HG03039 (cell line): Measurements from ENCODE around the gene PLVAP.

ENCODE experiments used
- ATAC-seq: cut with Tn5 transposase; IDR thresholded peaks from one replicate; pipeline ENCODE4 v1.9.1; 2021; ENCODE audit warnings: mild to moderate bottlenecking, moderate library complexity; ENCODE audit not compliant: unreplicated experiment

PLVAP gene

DNA sequence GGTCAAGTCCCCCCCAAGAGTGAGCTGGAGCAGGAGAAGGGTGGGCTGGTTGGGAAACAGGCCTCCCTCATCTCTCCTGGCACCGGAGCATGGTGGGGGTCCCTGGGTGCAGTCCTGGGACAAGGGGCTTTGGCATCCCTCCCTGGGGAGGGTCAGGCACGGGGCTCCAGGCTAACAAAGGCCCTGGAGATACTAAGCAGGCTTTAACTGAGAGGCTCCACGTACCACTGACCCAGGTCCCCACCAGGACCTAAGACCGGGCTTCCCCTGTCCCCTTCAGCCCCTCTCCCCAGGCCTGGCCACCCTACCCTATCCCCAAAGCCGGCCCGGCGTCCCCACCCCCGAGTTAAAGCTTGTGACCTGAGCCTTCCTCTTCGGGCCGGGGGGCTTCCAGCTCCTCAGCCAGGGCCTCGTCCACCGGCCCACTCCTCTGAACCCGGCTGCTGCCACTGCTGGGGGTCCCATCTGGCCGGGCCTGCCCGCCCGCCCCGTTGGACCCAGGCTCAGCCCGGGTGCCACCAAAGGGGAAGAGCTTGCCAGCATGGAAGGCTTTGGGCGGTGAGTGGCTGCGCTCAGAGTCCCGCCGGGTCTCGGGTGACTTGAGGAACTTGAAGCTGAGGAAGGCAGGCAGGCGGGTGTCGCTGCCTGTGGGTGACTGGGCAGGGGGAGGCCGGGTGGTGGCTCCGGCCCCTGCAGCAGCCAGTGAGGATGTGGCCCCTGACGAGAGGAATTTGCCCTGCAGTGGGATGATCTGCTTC lies 52.6 kb downstream of the PLVAP start:
- no peak for ATAC-seq

DNA sequence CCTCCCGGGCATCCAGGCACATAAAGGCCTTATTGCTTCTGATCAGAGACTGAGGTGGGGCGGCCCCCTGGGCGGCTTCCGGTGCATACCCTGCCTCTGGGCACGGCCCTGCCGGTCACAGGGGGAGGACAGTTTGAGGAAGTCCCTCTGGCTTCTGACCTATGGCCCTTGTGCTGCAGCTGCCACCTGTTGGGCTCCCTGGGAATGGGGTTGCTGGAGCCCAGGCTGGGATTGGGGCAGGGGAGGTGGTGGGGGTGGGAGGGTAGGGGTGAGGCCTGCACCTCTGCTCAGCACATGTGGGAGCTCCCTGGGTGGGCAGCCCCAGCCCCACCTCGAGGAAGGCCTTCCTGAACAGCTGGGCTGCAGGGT lies 53.2 kb downstream of the PLVAP start:
- ATAC-seq, result no peak

DNA sequence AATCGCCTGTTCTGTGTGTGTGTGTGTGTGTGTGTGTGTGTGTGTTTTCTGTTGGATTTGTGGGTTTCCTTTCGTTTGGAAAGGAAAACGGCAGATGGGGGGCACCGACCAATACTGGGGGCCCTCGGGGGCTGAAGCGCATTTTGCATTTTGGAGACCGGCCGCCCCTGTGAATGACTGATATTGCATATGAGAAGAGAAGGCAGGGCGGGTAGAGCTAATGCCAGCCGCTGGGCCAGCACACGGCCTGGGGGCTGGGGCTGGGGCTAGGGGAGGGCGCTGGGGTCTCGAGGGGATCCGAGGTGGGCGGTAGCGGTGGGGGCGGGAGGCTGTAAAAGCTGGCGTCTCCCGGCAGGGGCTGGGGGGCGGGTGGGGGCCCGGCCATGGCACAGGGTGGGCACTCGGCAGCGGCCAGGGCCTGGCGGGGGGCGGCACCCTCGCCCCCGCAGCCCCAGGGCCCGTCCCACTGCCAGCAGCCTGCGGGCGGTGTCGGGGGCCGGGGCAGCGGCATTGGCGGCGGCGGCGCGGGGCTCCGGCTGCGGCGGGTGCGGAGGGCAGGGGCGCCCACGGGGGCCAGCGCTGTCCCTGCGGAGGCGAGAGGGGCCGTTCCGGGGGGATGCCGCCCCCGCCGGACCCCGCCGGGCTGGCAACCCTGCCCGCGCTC lies 53.7 kb downstream of the PLVAP start:
- ATAC-seq, result no peak

DNA sequence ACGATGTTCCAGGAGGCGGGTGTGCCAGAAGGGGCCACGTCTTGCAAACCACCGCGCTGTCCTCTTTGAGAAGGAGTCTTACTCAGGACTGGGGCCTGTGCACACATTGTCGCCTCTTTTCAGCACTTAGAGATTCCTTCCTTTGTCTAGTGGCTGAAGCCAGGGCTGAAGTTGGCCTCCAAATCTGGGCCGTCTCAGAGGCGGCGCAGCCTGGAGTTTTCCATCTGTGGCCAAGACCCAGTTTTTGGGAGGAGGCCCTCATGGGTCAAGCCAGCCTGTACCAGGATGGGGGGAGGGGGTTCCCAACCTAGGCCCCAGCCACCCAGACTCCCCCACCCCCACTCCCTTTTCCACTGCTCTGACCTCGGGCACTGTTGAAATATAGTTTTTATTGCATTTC lies 54.3 kb downstream of the PLVAP start:
- ATAC-seq, result no peak

DNA sequence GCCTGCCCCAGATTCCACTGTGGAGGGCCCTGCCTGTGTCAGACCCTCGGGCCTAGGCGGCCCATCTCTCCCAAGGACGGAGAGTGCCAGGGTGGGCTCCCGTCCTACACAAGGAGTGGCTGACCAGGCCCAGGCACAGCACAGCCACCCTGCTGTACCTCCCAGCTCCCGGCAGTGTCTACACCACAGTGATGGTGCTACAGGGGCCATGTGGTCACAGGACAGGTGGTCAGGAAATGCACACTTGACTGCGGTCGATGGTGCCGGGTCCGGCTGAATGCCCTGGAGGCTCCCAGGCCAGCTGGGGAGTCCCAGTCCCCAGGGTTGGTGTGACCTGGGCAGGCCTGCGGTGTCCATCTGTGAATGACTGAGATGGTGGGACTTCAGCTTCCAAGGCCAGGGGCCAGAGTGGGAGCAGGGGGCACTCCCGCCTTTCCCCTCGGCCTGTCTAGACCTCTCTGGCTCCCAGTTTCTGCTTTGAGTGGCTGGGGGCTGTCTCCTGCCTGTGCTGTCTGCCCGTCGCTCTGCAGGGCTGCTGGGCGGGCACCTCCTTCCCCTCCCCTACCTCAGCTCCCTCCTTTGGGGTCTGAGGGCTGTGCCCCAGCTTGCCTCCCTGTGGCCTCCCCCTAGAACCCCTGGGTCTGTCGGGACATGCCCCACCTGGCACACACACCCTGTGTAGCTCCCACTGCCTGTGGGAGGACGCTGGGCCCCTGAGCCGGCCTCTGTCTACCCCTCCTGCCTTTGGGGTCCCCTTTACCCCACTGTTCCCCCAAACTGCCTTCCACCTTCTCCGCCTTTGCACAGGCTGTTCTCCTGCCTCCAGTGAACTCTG lies 55.3 kb downstream of the PLVAP start:
- ATAC-seq, result no peak

GRCh38 chr19:17320435-17320834 lies 56.7 kb downstream of the PLVAP start:
- no peak for ATAC-seq

DNA sequence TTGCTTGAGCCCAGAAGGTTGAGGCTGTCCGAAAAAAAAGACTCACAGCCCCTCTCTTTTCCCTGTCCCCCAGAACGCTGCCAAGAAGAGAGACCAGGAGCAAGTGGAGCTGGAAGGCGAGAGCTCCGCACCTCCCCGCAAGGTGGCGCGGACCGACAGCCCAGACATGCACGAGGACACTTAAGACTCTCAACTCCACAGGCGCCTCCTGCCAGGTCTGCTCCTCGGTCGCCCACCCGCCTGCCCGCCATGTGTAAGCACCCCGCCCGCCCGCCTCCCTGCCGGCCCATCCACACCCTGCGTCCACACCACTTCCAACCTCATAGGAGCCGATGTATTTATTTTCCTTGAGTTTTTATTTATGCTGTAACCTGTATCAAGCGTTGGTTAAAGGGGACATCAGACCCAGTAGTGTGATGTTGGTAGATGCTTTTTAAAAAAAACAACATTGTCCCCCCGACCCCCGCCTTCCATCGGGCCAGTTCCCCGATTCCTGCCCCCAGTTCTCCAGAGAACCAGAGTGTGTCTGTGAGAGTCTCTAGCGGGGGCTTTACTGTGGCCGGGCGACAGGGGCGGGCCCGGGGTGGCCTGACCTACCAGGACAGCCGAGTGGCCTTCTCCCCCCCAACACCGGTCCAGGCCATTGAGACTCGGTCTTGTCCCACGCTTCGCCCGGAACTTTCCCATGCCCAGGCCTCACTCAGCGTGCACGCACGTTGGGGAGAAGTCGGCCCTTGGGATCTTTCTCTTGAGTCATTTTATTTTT lies 57.5 kb downstream of the PLVAP start:
- no peak for ATAC-seq

DNA sequence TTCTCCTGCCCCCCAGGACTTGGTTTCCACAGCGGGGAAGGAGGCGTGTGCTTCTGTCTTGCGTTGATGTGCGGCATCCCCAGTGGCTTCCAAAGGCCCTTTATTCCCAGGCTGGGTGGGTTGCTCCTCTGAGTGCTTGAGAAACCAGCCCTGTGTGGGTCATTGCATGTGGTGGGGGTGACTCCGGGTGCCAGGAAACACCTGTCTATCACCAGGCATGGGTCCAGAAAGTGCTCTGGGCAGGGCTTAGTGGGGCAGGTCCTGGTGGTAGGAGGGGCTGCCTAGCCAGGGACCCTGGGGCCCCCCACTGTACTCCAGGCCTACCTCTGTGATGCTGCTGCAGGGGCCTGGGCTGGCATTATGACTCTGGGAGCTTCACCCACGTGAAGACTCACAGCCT lies 58.2 kb downstream of the PLVAP start:
- no peak for ATAC-seq

DNA sequence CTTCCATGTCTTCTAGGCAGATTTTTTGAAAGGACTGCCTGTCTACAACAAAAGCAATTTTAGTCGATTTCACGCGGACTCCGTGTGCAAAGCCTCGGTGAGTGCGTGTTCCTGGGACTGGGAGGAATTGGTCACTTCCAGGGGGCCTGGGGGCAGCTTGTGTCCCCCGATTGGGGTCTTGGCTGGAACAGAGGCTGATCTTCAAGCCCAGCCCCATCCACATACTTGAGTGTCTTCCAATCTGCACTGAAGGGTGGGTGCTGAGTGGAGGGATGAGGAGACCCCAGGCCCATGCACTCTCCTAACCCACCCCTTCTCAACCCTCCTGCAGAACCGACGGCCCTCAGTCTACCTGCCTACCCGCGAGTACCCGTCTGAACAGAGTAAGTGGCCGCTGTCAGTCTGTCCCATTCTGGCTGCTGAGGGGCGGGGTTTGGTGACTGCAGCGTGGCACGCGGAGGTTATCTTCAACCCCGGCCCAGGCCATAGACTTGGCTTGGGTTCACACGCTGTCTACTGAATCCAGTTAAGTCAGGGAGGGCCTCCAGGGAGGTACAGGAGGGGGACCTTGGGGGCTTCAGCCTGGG lies 63.0 kb downstream of the PLVAP start:
- no peak for ATAC-seq

GRCh38 chr19:17312189-17313113 lies 64.7 kb downstream of the PLVAP start:
- no peak for ATAC-seq

- no peak for ATAC-seq
These were observed 65.5 kb downstream of the PLVAP start for GRCh38 chr19:17311455-17312188.

DNA sequence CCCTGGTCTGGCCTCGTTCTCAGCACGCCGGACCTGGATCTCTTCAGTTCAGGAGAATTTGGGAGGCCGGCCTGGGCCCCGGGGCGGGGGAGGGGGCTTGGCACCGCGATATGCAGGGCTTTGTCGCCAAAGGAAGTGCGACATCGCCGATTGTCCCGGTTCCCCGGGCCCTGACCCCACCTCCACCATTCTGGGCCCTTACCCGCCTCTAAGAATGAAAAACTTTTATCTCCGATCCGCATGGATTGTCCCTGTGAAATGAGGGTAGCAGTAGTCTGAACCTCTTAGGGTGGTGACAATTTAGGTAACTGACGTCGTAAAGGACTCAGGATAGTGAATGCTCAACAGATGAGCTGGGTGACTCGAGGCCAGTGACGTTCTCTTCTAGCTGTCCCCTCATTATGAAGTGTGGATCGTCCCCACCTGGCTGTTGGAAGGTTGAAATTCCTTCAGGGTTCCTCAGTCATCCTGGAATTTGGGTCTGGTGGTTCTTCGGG lies 67.1 kb downstream of the PLVAP start:
- ATAC-seq, result no peak

GRCh38 chr19:17309198-17309964 lies 67.8 kb downstream of the PLVAP start, which contains the start of gene DDA1:
TSS of gene DDA1 (plus strand) at chr19:17309563. CDS start at chr19:17309655, 92 bp downstream.
- peak; percentile 59 for ATAC-seq

GRCh38 chr19:17307876-17308377 lies 69.2 kb downstream of the PLVAP start:
- ATAC-seq, result no peak

DNA sequence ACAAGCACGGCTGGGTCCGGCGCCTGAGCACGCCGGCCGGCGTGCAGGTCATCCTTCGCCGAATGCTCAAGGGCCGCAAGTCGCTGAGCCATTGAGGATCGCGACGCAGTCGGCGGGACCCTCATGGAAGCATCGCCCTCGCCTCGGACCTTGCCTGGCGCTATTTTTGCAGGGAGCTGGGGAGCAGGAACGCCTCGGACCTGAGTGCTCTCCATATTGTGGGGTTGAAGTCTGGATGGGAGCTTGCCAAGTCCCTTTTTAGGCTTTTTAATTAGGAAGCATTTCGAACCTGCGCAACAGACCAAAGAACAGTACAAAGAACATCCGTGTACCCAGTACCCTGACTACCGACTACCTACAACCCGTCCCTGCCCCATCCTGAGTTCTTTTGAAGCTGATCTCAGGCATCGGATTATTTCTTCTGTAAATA lies 70.8 kb downstream of the PLVAP start:
- ATAC-seq, result no peak

GRCh38 chr19:17305517-17306284 lies 71.4 kb downstream of the PLVAP start, which contains the start of gene MRPL34:
TSS of gene MRPL34 (plus strand) at chr19:17305872. CDS start at chr19:17305893, 21 bp downstream.
- peak; percentile 43 for ATAC-seq

GRCh38 chr19:17305216-17305516 lies 72.0 kb downstream of the PLVAP start:
- ATAC-seq, result no peak
